ENCODE measurements around the gene CSMD2. TPM values are rescaled to one million over a fixed set of nuclear protein-coding genes. Genes with fewer than 3 reads are reported as not detected.

Gene CSMD2
- total and polyA plus RNA-seq, 2 of the 8 experiments (the other 6 are each of a cell fraction or from before 2014, with no cell fraction given) = 7.0 to 14.7 TPM

- TF ChIP-seq CHD7 (IDR thresholded peaks at IDR 0.05; ENCODE audit: insufficient replicate concordance, low read length) (no peak), GTF2F1 (IDR thresholded peaks at IDR 0.05; ENCODE audit: borderline replicate concordance, low read depth, low read length) (no peak), ATF3 (IDR thresholded peaks at IDR 0.05; ENCODE audit: insufficient read depth, low read depth, low read length) (no peak), TAF1 (IDR thresholded peaks at IDR 0.05; ENCODE audit: low read depth, low read length) (no peak), BRCA1 (IDR thresholded peaks at IDR 0.05; ENCODE audit: low read depth, low read length) (no peak), TBP (IDR thresholded peaks at IDR 0.05; ENCODE audit: low read depth, low read length) (no peak), MAX (IDR thresholded peaks at IDR 0.05) (no peak)
Observed at GRCh38 chr1:34131396-34132160, 33.5 kb downstream of the CSMD2 start (continued).
